ENCODE measurements around the gene PPM1J.

PPM1J gene

DNA sequence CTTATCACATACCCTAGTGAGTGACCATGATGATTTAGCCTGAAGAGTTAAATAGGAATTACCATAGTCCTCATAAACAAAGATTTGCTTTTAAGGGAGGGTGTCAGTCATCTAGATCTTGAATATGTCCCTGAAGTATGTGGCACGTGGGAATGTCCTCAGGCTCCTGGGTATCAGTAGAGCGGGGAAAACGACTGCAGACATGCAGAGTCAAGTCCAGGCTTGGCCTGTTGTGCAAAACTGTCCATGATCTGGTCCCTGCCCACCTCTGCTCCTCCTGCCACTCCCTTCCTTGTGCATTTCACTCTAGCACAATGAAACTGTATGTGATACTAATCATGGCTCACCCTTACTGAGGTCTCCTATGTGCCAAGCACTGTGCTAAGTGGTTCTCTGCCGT, 27.8 kb downstream of the PPM1J start:
- DNase-seq (ENCODE audit: low read depth): no peak

DNA sequence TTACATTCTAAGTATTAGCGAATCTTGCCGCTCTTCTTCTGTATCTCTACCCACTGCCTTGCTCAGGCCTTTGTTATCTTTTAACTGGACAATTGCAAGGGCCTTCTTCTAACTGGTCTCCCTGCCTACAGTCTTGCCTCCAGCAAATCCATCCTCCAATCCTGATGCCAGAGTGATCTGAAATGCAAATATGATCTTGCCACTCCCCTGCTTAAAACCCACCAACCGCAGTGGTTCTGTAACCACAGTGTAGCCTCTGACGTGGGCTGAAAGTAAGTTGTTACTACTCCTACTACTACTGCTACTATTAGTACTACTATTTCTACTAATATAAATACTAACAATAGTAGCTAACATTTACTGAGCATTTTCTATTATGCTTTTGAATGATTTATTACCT, 28.3 kb downstream of the PPM1J start:
- no peak for DNase-seq (ENCODE audit: low read depth)

GRCh38 chr1:112686417-112686816, 28.7 kb downstream of the PPM1J start:
- DNase-seq (ENCODE audit: low read depth): no peak

- DNase-seq (ENCODE audit: low read depth): no peak
These were observed 29.2 kb downstream of the PPM1J start for GRCh38 chr1:112685913-112686312.

DNA sequence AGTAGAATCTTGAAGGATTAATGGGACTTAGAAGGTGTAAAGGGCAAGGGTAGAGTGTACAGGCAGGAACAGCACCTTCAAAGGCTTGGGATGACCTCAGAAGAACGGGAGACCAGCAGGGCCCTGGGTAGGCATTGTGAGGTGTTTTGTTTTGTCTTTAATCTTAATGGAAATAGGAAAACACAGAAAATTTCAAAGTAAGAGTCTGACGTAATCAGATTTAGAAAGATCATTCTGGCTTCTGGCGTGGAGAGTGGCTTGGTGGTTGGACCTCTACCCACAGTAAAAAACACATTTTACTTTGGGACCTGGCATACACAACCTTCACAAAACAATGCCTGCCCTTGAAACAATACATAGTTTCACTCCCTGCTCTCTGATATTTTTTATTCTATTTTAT, 36.5 kb downstream of the PPM1J start:
- no peak for DNase-seq (ENCODE audit: low read depth)

DNA sequence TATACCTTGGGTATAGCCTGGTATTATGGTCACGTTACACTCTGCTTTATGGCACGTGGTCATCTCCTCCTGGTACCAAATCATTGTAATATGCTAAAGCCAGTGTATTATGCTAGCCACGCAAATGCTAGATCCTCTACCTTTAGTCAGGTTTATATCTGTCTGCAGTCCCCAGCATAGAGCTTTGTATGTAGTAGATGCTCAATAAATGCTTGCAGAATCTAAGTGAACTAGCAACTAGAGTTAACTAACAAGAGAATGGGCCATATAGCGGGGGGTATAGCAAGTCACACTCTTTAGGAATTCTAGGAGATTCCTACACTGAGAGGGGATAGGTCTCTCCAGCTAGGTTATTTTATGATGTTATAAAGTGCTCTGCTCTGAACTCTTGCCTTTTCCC, 37.6 kb downstream of the PPM1J start:
- no peak for DNase-seq (ENCODE audit: low read depth)

DNA sequence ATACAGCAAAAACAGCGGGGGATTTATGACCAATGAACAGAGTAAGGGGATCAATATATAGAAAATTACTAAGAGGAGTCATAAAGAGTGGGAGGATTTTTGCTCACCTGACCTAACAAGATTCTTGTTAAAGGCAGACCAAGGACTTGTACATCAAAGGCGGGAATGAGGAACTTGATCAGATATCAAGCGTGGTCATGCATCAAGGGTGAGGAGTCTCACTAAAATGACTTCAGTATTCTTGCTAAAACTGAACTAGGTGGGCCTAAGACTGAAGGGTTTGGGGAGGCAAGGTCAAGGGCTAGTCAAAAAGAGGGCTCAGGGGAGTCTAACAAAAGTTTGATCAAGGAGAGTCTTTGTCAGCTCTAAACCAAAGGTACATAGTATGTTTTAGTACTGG, 38.6 kb downstream of the PPM1J start:
- no peak for DNase-seq (ENCODE audit: low read depth)

- DNase-seq (ENCODE audit: low read depth): no peak
These were observed 39.3 kb downstream of the PPM1J start for GRCh38 chr1:112675728-112676381.

- DNase-seq (ENCODE audit: low read depth): peak; percentile 22
These were observed 40.0 kb downstream of the PPM1J start for GRCh38 chr1:112674986-112675727.

DNA sequence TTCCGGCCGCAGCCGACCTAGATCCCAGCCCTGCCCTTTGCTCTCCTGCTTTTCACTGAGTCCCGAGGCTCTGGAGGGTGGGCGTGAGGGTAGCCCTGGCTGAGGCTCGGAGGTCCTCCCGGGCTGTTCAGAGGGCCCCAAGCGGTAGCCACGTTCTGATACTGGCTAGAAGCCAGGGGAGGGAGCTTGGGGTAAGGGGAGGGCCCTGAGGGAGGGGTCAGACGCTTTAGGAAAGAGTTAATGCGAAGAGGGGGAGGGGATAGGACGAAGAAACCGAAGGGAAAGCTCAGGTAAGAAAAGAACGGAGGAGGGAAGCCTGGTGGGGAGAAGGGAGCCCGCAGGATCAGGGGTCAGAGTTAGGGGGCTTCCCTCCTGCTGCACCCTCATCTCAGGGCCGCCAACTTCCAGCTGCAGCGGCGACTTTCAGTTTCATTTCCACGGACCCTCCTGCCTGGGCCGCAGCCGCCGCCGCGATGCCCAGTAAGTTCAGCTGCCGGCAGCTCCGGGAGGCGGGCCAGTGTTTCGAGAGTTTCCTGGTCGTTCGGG, 40.6 kb downstream of the PPM1J start, which contains the start of gene MOV10:
Gene MOV10 (plus strand): TSS at position 220 of the 546 bp plus-strand sequence. CDS start 254 bp downstream, at position 474.
- peak; percentile 22 for DNase-seq (ENCODE audit: low read depth)

GRCh38 chr1:112673592-112674439, 41.3 kb downstream of the PPM1J start:
- no peak for DNase-seq (ENCODE audit: low read depth)

DNA sequence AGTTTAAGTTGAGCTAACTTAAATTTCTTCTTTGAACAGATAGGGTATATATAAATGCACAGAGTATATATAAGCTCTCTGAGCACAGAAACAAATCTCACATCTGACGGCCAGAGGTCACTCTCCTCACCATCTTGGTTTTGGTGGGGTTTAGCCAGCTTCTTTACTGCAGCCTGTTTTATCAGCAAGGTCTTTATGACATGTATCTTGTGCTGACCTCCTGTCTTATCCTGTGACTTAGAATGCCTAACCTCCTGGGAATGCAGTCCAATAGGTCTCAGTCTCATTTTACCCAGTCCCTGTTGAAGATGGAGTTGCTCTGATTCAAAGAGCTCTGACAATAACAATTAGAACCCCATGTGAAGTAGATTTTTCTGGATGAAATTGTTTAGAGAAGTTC, 42.3 kb downstream of the PPM1J start:
- DNase-seq (ENCODE audit: low read depth): no peak

- no peak for DNase-seq (ENCODE audit: low read depth)
These were observed 43.1 kb downstream of the PPM1J start for GRCh38 chr1:112672009-112672408.

GRCh38 chr1:112666946-112667345, 48.2 kb downstream of the PPM1J start:
- DNase-seq (ENCODE audit: low read depth): no peak

DNA sequence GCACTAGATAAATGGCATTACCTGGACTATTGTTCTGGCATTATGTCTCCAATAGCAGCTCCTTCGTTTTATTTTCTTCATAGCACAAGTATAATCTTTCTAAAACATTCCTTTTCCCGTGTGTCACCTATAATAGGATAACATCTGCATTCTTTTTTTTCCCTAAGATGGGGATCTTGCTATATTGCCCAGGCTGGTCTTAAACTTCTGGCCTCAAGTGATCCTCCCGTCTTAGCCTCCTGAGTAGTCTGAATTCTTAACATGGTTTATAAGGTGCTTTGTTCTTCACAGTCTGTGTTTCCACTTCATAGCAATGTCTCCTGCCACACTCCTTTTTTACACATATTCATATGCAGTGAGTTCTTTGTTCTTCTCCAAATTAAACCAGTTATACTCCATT, 49.3 kb downstream of the PPM1J start:
- DNase-seq (ENCODE audit: low read depth): no peak

Data from stimulated activated CD8-positive, alpha-beta memory T cell treated with anti-CD3 and anti-CD28 coated beads, Interleukin-15, amount 100 ng/mL, for 24 hours (primary cell).